OCI-LY1 (cell line): Measurements from ENCODE around the gene SCN4B.

Experiments used
- H2AFZ ChIP-seq: fragments of 200-600 bp; sonication (generic), shearing (Covaris generic); 2 replicates; pipeline ENCODE4 v1.6.0; 2014; ENCODE audit warnings: antibody characterized with exemption, mild to moderate bottlenecking, low read length
- H3F3A ChIP-seq: fragments of 200-600 bp; sonication (generic), shearing (Covaris generic); 2 replicates; pipeline ENCODE4 v1.6.0; 2014; ENCODE audit warnings: mild to moderate bottlenecking, antibody characterized with exemption, low read length, moderate library complexity; ENCODE audit not compliant: insufficient read depth
- H3K27ac ChIP-seq: fragments of 200-600 bp; sonication (generic); 2 replicates; pipeline ENCODE4 v1.5.1; 2014; ENCODE audit warnings: low read length, mixed run types, mild to moderate bottlenecking, low read depth; ENCODE audit not compliant: poor library complexity, severe bottlenecking
- H3K27me3 ChIP-seq: fragments of 200-600 bp; sonication (generic); 2 replicates; pipeline ENCODE4 v1.6.0; 2014; ENCODE audit warnings: antibody characterized with exemption, mild to moderate bottlenecking, low read length, moderate library complexity; ENCODE audit not compliant: insufficient read depth
- H3K36me3 ChIP-seq: fragments of 200-600 bp; sonication (generic); 2 replicates; pipeline ENCODE4 v1.6.1; 2014; ENCODE audit warnings: mild to moderate bottlenecking, antibody characterized with exemption, low read length, moderate library complexity, mixed read lengths; ENCODE audit not compliant: insufficient read depth
- H3K4me1 ChIP-seq: fragments of 200-600 bp; sonication (generic); 2 replicates; pipeline ENCODE4 v1.5.1; 2014; ENCODE audit warnings: mild to moderate bottlenecking, low read length, moderate library complexity; ENCODE audit not compliant: insufficient read depth, severe bottlenecking
- H3K4me2 ChIP-seq: fragments of 200-600 bp; sonication (generic), shearing (Covaris generic); 2 replicates; pipeline ENCODE4 v1.6.1; 2014; ENCODE audit warnings: low read length
- H3K4me3 ChIP-seq: fragments of 200-600 bp; sonication (generic); 2 replicates; pipeline ENCODE4 v1.5.1; 2014; ENCODE audit warnings: low read length, low read depth, mild to moderate bottlenecking, mixed read lengths; ENCODE audit not compliant: poor library complexity, severe bottlenecking
- H3K79me2 ChIP-seq: fragments of 200-600 bp; shearing (Covaris generic); 2 replicates; pipeline ENCODE4 v1.6.1; 2016; ENCODE audit warnings: mixed run types, low read length, mixed read lengths; ENCODE audit not compliant: insufficient read depth
- H3K9ac ChIP-seq: fragments of 200-600 bp; sonication (generic), shearing (Covaris generic); 2 replicates; pipeline ENCODE4 v1.6.1; 2014; ENCODE audit warnings: mild to moderate bottlenecking, low read length, mixed read lengths
- H3K9me2 ChIP-seq: fragments of 200-600 bp; sonication (generic), shearing (Covaris generic); 2 replicates; pipeline ENCODE4 v1.6.1; 2014; ENCODE audit warnings: low read depth, mild to moderate bottlenecking, low read length, mixed read lengths
- H3K9me3 ChIP-seq: fragments of 200-600 bp; shearing (Covaris generic); 2 replicates; pipeline ENCODE4 v1.6.1; 2014; ENCODE audit warnings: low read length, mixed read lengths
- H4K20me1 ChIP-seq: fragments of 200-600 bp; sonication (generic), shearing (Covaris generic); 2 replicates; pipeline ENCODE4 v1.6.0; 2016; ENCODE audit warnings: mild to moderate bottlenecking, low read length; ENCODE audit not compliant: insufficient read depth
- CTCF ChIP-seq: fragments of 200-600 bp; sonication (generic), shearing (Covaris generic); IDR thresholded peaks from 2 replicates; pipeline ENCODE4 v1.5.1; 2017; ENCODE audit warnings: mild to moderate bottlenecking, antibody characterized with exemption, low read length, moderate library complexity, mixed read lengths
- EZH2 ChIP-seq: fragments of 200-600 bp; sonication (generic), shearing (Covaris generic); IDR thresholded peaks from 2 replicates; pipeline ENCODE4 v1.8.0; 2017; ENCODE audit warnings: borderline replicate concordance, mixed run types, mild to moderate bottlenecking, antibody characterized with exemption, low read length, moderate library complexity, mixed read lengths

Gene SCN4B

DNA sequence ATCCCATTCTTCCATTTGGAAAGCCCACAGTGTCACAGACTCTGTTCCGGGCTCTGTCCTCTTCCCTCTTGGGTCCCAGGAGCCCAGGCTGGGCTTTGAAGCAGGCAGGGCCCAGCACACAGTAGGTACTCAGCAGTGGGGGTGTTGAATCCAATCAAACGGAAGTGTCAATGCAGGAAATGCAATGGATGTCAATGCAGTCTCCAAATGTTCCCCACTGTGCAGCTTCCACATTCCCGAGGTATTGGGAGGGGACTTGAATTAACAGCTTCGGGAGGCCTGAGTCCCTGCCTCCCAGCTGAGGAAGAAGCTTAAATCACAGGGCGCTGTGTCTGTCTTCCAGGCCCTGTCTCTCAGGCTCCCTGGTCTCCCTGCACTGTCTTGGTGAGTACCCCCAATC lies 44.1 kb downstream of the SCN4B start:
- Histone ChIP-seq H3K9me2 (no peaks in the 10 kb centered on the region), H3K9ac (no peak overlapping the region), H3K36me3 (no peaks in the 10 kb centered on the region), H4K20me1 (no peaks in the 10 kb centered on the region), H3K4me1 (no peaks in the 10 kb centered on the region), H3K9me3 (no peaks in the 10 kb centered on the region), H3K27me3 (no peaks in the 10 kb centered on the region; the same call in 1 of the 2 replicates), H3K27ac (no peak overlapping the region), H2AFZ (no peak overlapping the region), H3K79me2 (no peaks in the 10 kb centered on the region), H3F3A (no peaks in the 10 kb centered on the region), H3K4me2 (no peak overlapping the region), H3K4me3 (no peak overlapping the region)
- TF ChIP-seq EZH2 (no peak), CTCF (no peak)

DNA sequence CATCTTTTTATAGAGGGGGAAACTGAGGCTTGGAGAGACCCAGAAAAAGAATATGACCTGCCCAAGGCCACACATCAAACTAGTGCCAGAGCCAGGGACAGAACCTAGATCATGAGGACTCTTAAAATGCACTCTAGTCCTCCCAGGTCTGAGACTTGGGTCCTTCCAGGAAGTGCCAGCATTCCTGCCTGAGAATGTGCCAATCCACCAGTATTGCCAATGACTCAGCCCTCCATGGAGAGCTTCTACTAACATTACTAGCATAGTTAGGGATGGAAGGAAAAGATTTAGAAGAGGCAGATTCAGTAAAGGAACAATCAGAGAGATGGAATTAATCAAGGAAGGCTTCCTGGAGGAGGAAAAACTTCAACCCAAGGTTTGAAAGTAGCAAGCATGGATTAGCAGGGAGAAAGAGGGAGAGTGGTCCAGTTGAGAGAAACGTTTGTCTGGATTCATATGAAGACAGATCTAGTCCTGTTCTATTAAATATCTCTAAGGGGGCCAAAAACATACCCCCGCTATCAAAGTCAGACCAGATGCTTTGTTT lies 45.8 kb downstream of the SCN4B start:
- no peak overlapping the region for H3K4me2 ChIP-seq
- no peak overlapping the region for H3K9ac ChIP-seq
- H3K4me1 ChIP-seq: no peaks in the 10 kb centered on the region
- no peaks in the 10 kb centered on the region for H3K79me2 ChIP-seq
- no peaks in the 10 kb centered on the region; the same call in 1 of the 2 replicates for H3K27me3 ChIP-seq
- no peak for TF ChIP-seq EZH2
- TF ChIP-seq CTCF: no peak
- no peak overlapping the region for H3K4me3 ChIP-seq
- no peaks in the 10 kb centered on the region for H3K9me3 ChIP-seq
- H2AFZ ChIP-seq: no peak overlapping the region
- H3K27ac ChIP-seq: no peak overlapping the region
- H3K9me2 ChIP-seq: no peaks in the 10 kb centered on the region
- H3F3A ChIP-seq: no peaks in the 10 kb centered on the region
- no peaks in the 10 kb centered on the region for H3K36me3 ChIP-seq
- no peaks in the 10 kb centered on the region for H4K20me1 ChIP-seq

DNA sequence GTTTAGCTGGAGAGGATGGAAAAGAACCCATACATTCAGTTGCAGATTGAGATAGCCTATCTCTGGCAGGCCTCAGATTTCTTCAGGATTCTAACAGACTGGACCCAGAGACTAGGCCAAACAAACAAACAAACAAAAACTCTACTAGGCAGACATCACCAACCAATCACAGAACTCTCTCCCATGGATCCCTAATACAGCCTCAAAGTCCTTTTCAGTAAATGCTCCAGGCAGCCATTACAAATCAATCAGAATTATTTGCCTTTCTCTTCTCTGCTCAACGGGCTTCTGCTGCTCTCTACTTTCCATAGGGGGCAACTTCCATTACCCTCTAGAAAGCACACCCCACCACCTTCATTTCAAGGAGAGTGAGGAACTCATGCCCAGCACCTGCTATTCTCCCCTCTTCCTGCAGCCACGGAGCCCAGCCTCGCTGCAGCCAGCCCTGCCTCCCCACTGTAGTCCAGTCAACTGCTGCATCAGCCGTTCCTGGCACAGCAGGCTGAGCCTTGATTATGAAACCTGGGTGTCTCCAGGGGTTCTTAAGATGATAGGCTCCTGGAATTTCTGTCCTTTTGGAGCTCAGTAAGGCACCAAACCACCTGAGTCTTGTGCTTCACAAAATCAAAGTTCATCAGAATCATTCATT lies 46.8 kb downstream of the SCN4B start:
- Histone ChIP-seq H3K27me3 (no peaks in the 10 kb centered on the region; the same call in 1 of the 2 replicates), H3K4me3 (no peak overlapping the region), H3K9me2 (no peaks in the 10 kb centered on the region), H3K27ac (no peak overlapping the region), H3K36me3 (no peaks in the 10 kb centered on the region), H2AFZ (no peak overlapping the region), H3K9ac (no peak overlapping the region), H3K4me2 (no peak overlapping the region), H4K20me1 (no peaks in the 10 kb centered on the region), H3F3A (no peaks in the 10 kb centered on the region), H3K4me1 (no peaks in the 10 kb centered on the region), H3K9me3 (no peaks in the 10 kb centered on the region), H3K79me2 (no peaks in the 10 kb centered on the region)
- no peak for TF ChIP-seq CTCF
- TF ChIP-seq EZH2: no peak
